ENCODE data around the gene MPRIP. TPM values are rescaled to one million over a fixed set of nuclear protein-coding genes. Genes with fewer than 3 reads are reported as not detected.

MPRIP gene
- total and polyA plus RNA-seq, 3 experiments from 2014 or later, result 40.3 to 184 (median 174) TPM

GRCh38 chr17:17207998-17208397, 165.7 kb downstream of the MPRIP start:
- ChIA-PET POLR2A (no interaction called here), CTCF (interaction anchor here (1.1 kb wide), 1 partner anchor 29 kb away, joined by 3 read pairs; no protein-coding TSS in a partner anchor)
- H3K9me3 ChIP-seq (ENCODE audit: low read length), result no peaks in the 10 kb centered on the region
- Mint-ChIP-seq H3K4me3 (peak overlapping the region in 1 of 7 donors; percentile 38), H3K27me3 (peaks cover 0 to 3% of the 10 kb centered on the region in 2 donors), H3K27ac (peak overlapping the region in 6 of 8 donors; percentile 9 to 94 (median 26)), H3K9me3 (no peaks in the 10 kb centered on the region), H3K4me1 (peaks cover 25 to 36% (median 26%) of the 10 kb centered on the region in 3 donors), H3K36me3 (peaks cover 0 to 15% (median 2%) of the 10 kb centered on the region in 3 donors)
- peak in 1 of 5 donors; percentile 27 for DNase-seq
- H3K27me3 ChIP-seq (ENCODE audit: insufficient read depth, low read length, poor library complexity, severe bottlenecking), result no peaks in the 10 kb centered on the region
- peaks cover 31% of the 10 kb centered on the region for H3K4me1 ChIP-seq (ENCODE audit: insufficient read depth, low read length)
- peaks cover 3% of the 10 kb centered on the region for H3K36me3 ChIP-seq (ENCODE audit: insufficient read depth, low read length)
- no peak overlapping the region for H3K27ac ChIP-seq (ENCODE audit: low read depth, low read length)
- no peak overlapping the region for H3K4me3 ChIP-seq (ENCODE audit: low read length)

- Mint-ChIP-seq H3K27ac (no peak overlapping the region), H3K4me3 (no peak overlapping the region), H3K27me3 (no peaks in the 10 kb centered on the region), H3K36me3 (peaks cover 4 to 62% (median 11%) of the 10 kb centered on the region in 3 donors), H3K4me1 (no peaks in the 10 kb centered on the region), H3K9me3 (no peaks in the 10 kb centered on the region)
- DNase-seq, result no peak
- no peak overlapping the region for H3K4me3 ChIP-seq (ENCODE audit: low read length)
- H3K36me3 ChIP-seq (ENCODE audit: insufficient read depth, low read length), result peaks cover 18% of the 10 kb centered on the region
- no peaks in the 10 kb centered on the region for H3K27me3 ChIP-seq (ENCODE audit: insufficient read depth, low read length, poor library complexity, severe bottlenecking)
- ChIA-PET CTCF (interaction anchor here (1.4 kb wide), 1 partner anchor 13 kb away, joined by 3 read pairs; no protein-coding TSS in a partner anchor), POLR2A (no interaction called here)
- H3K9me3 ChIP-seq (ENCODE audit: low read length), result no peaks in the 10 kb centered on the region
- H3K4me1 ChIP-seq (ENCODE audit: insufficient read depth, low read length), result no peaks in the 10 kb centered on the region
- H3K27ac ChIP-seq (ENCODE audit: low read depth, low read length), result no peak overlapping the region
Observed at GRCh38 chr17:17213775-17214174, 171.5 kb downstream of the MPRIP start.

- peak overlapping the region in 1 of 8 donors; percentile 74 for H3K27ac Mint-ChIP-seq
- no peaks in the 10 kb centered on the region for H3K9me3 Mint-ChIP-seq
- Histone ChIP-seq H3K27me3 (ENCODE audit: insufficient read depth, low read length, poor library complexity, severe bottlenecking) (no peaks in the 10 kb centered on the region), H3K36me3 (ENCODE audit: insufficient read depth, low read length) (peaks cover 18% of the 10 kb centered on the region), H3K4me1 (ENCODE audit: insufficient read depth, low read length) (no peaks in the 10 kb centered on the region), H3K27ac (ENCODE audit: low read depth, low read length) (no peak overlapping the region), H3K4me3 (ENCODE audit: low read length) (no peak overlapping the region), H3K9me3 (ENCODE audit: low read length) (no peaks in the 10 kb centered on the region)
- peaks cover 4 to 69% (median 12%) of the 10 kb centered on the region in 3 donors for H3K36me3 Mint-ChIP-seq
- DNase-seq, result no peak
- H3K4me1 Mint-ChIP-seq, result no peaks in the 10 kb centered on the region
- CTCF ChIA-PET, result no interaction called here
- no peak overlapping the region for H3K4me3 Mint-ChIP-seq
- POLR2A ChIA-PET, result no interaction called here
- H3K27me3 Mint-ChIP-seq, result no peaks in the 10 kb centered on the region
Observed at GRCh38 chr17:17214646-17215436, 172.6 kb downstream of the MPRIP start.

- peak overlapping the region in 1 of 8 donors; percentile 40 for H3K27ac Mint-ChIP-seq
- Histone ChIP-seq H3K27me3 (ENCODE audit: insufficient read depth, low read length, poor library complexity, severe bottlenecking) (no peaks in the 10 kb centered on the region), H3K27ac (ENCODE audit: low read depth, low read length) (no peak overlapping the region), H3K4me3 (ENCODE audit: low read length) (no peak overlapping the region), H3K9me3 (ENCODE audit: low read length) (no peaks in the 10 kb centered on the region), H3K4me1 (ENCODE audit: insufficient read depth, low read length) (no peaks in the 10 kb centered on the region), H3K36me3 (ENCODE audit: insufficient read depth, low read length) (peaks cover 18% of the 10 kb centered on the region)
- POLR2A ChIA-PET, result no interaction called here
- CTCF ChIA-PET, result no interaction called here
- H3K4me1 Mint-ChIP-seq, result no peaks in the 10 kb centered on the region
- H3K4me3 Mint-ChIP-seq, result no peak overlapping the region
- H3K9me3 Mint-ChIP-seq, result no peaks in the 10 kb centered on the region
- H3K27me3 Mint-ChIP-seq, result no peaks in the 10 kb centered on the region
- peaks cover 4 to 77% (median 12%) of the 10 kb centered on the region in 3 donors for H3K36me3 Mint-ChIP-seq
- no peak for DNase-seq
Observed at GRCh38 chr17:17215575-17215974, 173.3 kb downstream of the MPRIP start.

GRCh38 chr17:17216236-17216635, 174.0 kb downstream of the MPRIP start:
- H3K4me1 Mint-ChIP-seq, result no peaks in the 10 kb centered on the region
- DNase-seq, result no peak
- H3K4me3 ChIP-seq (ENCODE audit: low read length), result no peak overlapping the region
- H3K4me1 ChIP-seq (ENCODE audit: insufficient read depth, low read length), result no peaks in the 10 kb centered on the region
- no peak overlapping the region for H3K4me3 Mint-ChIP-seq
- H3K27me3 ChIP-seq (ENCODE audit: insufficient read depth, low read length, poor library complexity, severe bottlenecking), result no peaks in the 10 kb centered on the region
- H3K9me3 ChIP-seq (ENCODE audit: low read length), result no peaks in the 10 kb centered on the region
- POLR2A ChIA-PET, result no interaction called here
- CTCF ChIA-PET, result no interaction called here
- H3K36me3 ChIP-seq (ENCODE audit: insufficient read depth, low read length), result peaks cover 24% of the 10 kb centered on the region
- H3K9me3 Mint-ChIP-seq, result no peaks in the 10 kb centered on the region
- peaks cover 4 to 83% (median 18%) of the 10 kb centered on the region in 3 donors for H3K36me3 Mint-ChIP-seq
- no peak overlapping the region for H3K27ac ChIP-seq (ENCODE audit: low read depth, low read length)
- H3K27me3 Mint-ChIP-seq, result no peaks in the 10 kb centered on the region
- H3K27ac Mint-ChIP-seq, result no peak overlapping the region

DNA sequence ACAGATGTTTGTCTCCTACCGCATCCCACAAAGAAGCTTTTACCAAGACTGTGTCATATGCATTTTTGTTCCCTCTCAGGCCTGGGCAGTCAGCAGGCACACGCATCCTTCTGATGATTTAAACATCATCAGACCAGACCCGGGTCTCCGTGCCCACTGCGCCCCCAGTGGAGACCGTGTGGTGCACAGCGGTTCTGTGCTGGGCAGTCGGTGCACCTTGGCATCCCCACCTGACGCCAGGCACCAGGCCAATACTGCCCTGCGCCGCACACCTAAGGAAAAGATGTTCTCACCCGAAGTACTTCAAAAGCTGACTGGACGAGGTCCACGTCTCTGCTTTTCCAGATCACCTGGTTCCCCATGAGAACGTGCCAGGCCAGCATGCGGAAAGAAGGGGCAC, 174.5 kb downstream of the MPRIP start:
- CTCF ChIA-PET, result interaction anchor here (1.3 kb wide), 1 partner anchor 8 kb away, joined by 3 read pairs; no protein-coding TSS in a partner anchor
- POLR2A ChIA-PET, result no interaction called here
- no peaks in the 10 kb centered on the region for H3K9me3 ChIP-seq (ENCODE audit: low read length)
- H3K27ac ChIP-seq (ENCODE audit: low read depth, low read length), result no peak overlapping the region
- DNase-seq, result no peak
- H3K4me3 ChIP-seq (ENCODE audit: low read length), result no peak overlapping the region
- no peaks in the 10 kb centered on the region for H3K27me3 ChIP-seq (ENCODE audit: insufficient read depth, low read length, poor library complexity, severe bottlenecking)
- H3K36me3 ChIP-seq (ENCODE audit: insufficient read depth, low read length), result peaks cover 27% of the 10 kb centered on the region
- Mint-ChIP-seq H3K4me1 (no peaks in the 10 kb centered on the region), H3K36me3 (peaks cover 4 to 87% (median 18%) of the 10 kb centered on the region in 3 donors), H3K4me3 (no peak overlapping the region), H3K9me3 (no peaks in the 10 kb centered on the region), H3K27me3 (no peaks in the 10 kb centered on the region), H3K27ac (no peak overlapping the region)
- H3K4me1 ChIP-seq (ENCODE audit: insufficient read depth, low read length), result no peaks in the 10 kb centered on the region

DNA sequence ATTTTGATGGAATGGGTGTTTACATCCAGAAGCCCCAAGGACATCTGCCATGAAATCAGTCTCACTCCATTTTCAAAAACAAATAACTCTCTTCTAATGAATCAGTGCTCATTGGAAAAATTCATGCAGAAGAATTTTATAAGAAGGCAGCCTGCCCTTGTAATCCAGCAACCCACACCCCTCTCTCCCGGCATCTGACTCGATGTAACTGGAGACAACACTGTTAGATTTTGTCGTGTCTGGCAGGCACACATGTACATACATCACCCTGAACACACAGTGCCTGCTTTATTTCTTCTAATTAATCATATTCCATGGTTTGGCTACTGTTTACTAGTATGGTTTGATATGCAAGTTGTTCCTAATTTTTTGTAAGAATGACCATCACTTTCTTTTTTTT, 175.7 kb downstream of the MPRIP start:
- H3K9me3 ChIP-seq (ENCODE audit: low read length), result no peaks in the 10 kb centered on the region
- ChIA-PET CTCF (interaction anchor here (1.3 kb wide), 1 partner anchor 9 kb away, joined by 3 read pairs; no protein-coding TSS in a partner anchor), POLR2A (no interaction called here)
- no peak for DNase-seq
- H3K4me3 ChIP-seq (ENCODE audit: low read length), result no peak overlapping the region
- no peaks in the 10 kb centered on the region for H3K4me1 Mint-ChIP-seq
- H3K36me3 ChIP-seq (ENCODE audit: insufficient read depth, low read length), result peaks cover 24% of the 10 kb centered on the region
- no peaks in the 10 kb centered on the region for H3K4me1 ChIP-seq (ENCODE audit: insufficient read depth, low read length)
- no peak overlapping the region for H3K4me3 Mint-ChIP-seq
- peak overlapping the region in 3 of 8 donors; percentile 17 to 73 (median 70) for H3K27ac Mint-ChIP-seq
- no peak overlapping the region for H3K27ac ChIP-seq (ENCODE audit: low read depth, low read length)
- no peaks in the 10 kb centered on the region for H3K27me3 ChIP-seq (ENCODE audit: insufficient read depth, low read length, poor library complexity, severe bottlenecking)
- no peaks in the 10 kb centered on the region for H3K27me3 Mint-ChIP-seq
- no peaks in the 10 kb centered on the region for H3K9me3 Mint-ChIP-seq
- peaks cover 4 to 92% (median 18%) of the 10 kb centered on the region in 3 donors for H3K36me3 Mint-ChIP-seq

- H3K36me3 ChIP-seq (ENCODE audit: insufficient read depth, low read length), result peaks cover 25% of the 10 kb centered on the region
- H3K4me3 ChIP-seq (ENCODE audit: low read length), result no peak overlapping the region
- Mint-ChIP-seq H3K27me3 (no peaks in the 10 kb centered on the region), H3K4me3 (no peak overlapping the region), H3K9me3 (no peaks in the 10 kb centered on the region), H3K27ac (peak overlapping the region in 1 of 8 donors; percentile 72), H3K4me1 (no peaks in the 10 kb centered on the region), H3K36me3 (peaks cover 4 to 94% (median 23%) of the 10 kb centered on the region in 3 donors)
- POLR2A ChIA-PET, result no interaction called here
- no peaks in the 10 kb centered on the region for H3K4me1 ChIP-seq (ENCODE audit: insufficient read depth, low read length)
- no peak for DNase-seq
- CTCF ChIA-PET, result no interaction called here
- no peaks in the 10 kb centered on the region for H3K9me3 ChIP-seq (ENCODE audit: low read length)
- no peaks in the 10 kb centered on the region for H3K27me3 ChIP-seq (ENCODE audit: insufficient read depth, low read length, poor library complexity, severe bottlenecking)
- no peak overlapping the region for H3K27ac ChIP-seq (ENCODE audit: low read depth, low read length)
Observed at GRCh38 chr17:17220529-17220928, 178.3 kb downstream of the MPRIP start.

All from CD8-positive, alpha-beta memory T cell (primary cell).